GM19397 (cell line): ENCODE measurements around the gene RHOA.
"Not testable (repeated sequence)": the region's sequence is repeated elsewhere in the genome, so short reads cannot be mapped to it uniquely, and the experiment has no call there.

ENCODE experiments used
- ATAC-seq: cut with Tn5 transposase; IDR thresholded peaks from one replicate; pipeline ENCODE4 v1.9.1; 2021; ENCODE audit warnings: mild to moderate bottlenecking, moderate library complexity; ENCODE audit not compliant: unreplicated experiment

The RHOA gene

GRCh38 chr3:49412632-49413337 is 1.0 kb upstream of the RHOA start:
- no peak for ATAC-seq

GRCh38 chr3:49411535-49411967 is 225 bp downstream of the RHOA start:
- peak; percentile 33 for ATAC-seq

- no peak for ATAC-seq
These were observed 786 bp downstream of the RHOA start for GRCh38 chr3:49410846-49411534.

- no peak for ATAC-seq
These were observed 1.5 kb downstream of the RHOA start for GRCh38 chr3:49410066-49410845.

- ATAC-seq, result no peak
These were observed 4.9 kb downstream of the RHOA start for GRCh38 chr3:49406571-49407565.

- not testable (repeated sequence) for ATAC-seq
These were observed 6.2 kb downstream of the RHOA start for GRCh38 chr3:49405570-49405969.

- ATAC-seq, result no peak
These were observed 7.9 kb downstream of the RHOA start for GRCh38 chr3:49403891-49404290.

GRCh38 chr3:49401766-49402165 is 10.0 kb downstream of the RHOA start:
- no peak for ATAC-seq

- ATAC-seq, result no peak
These were observed 12.3 kb downstream of the RHOA start for GRCh38 chr3:49399461-49399860.

GRCh38 chr3:49397470-49397869 is 14.3 kb downstream of the RHOA start:
- ATAC-seq, result no peak

- ATAC-seq, result not testable (repeated sequence)
These were observed 20.5 kb downstream of the RHOA start for GRCh38 chr3:49391310-49391709.

GRCh38 chr3:49389297-49389696 is 22.5 kb downstream of the RHOA start:
- no peak for ATAC-seq

- no peak for ATAC-seq
These were observed 23.4 kb downstream of the RHOA start for GRCh38 chr3:49388289-49388820.

- no peak for ATAC-seq
These were observed 24.1 kb downstream of the RHOA start for GRCh38 chr3:49387721-49388120.

- no peak for ATAC-seq
These were observed 25.6 kb downstream of the RHOA start for GRCh38 chr3:49386056-49386756.

GRCh38 chr3:49385617-49386016 is 26.2 kb downstream of the RHOA start:
- no peak for ATAC-seq

GRCh38 chr3:49383387-49383786 is 28.4 kb downstream of the RHOA start:
- no peak for ATAC-seq

- no peak for ATAC-seq
These were observed 33.4 kb downstream of the RHOA start for GRCh38 chr3:49378249-49378895.

GRCh38 chr3:49377483-49377882 is 34.3 kb downstream of the RHOA start:
- ATAC-seq, result no peak
